ENCODE measurements around the gene SP110. TPM values are rescaled to one million over a fixed set of nuclear protein-coding genes. Genes with fewer than 3 reads are reported as not detected.

The SP110 gene
- total and polyA plus RNA-seq, 11 donors, result 7.1 to 44.7 (median 8.3) TPM

GRCh38 chr2:230160112-230160660, 59.6 kb downstream of the SP110 start:
- Histone ChIP-seq H3K27ac (no peak overlapping the region), H3K9me3 (no peaks in the 10 kb centered on the region), H3K4me1 (peaks cover 0 to 4% (median 0%) of the 10 kb centered on the region in 12 donors), H3K36me3 (peaks cover 0 to 15% (median 0%) of the 10 kb centered on the region in 9 donors), H3K27me3 (no peaks in the 10 kb centered on the region), H3K4me3 (no peak overlapping the region)
- DNase-seq, result peak in 3 of 5 donors; percentile 45 to 66 (median 52)
- WGBS, 4 donors, result 29 to 40% (median 33%) methylated on average over 11 of the region's 11 CpGs
- intact Hi-C loops (cut with DNase I), result loop anchor here in 9 of 10 donors (1.0 to 10.0 kb wide), 10 partner anchors 91 to 452 kb away; partner anchors contain the start of gene SLC16A14 (in 3 of the 9)
- TF ChIP-seq CTCF (IDR thresholded peaks at IDR 0.05), result peak; percentile 61 to 85 (median 81)
- no peak for TF ChIP-seq POLR2A (IDR thresholded peaks at IDR 0.05)
- ATAC-seq, result peak; percentile 25 to 76 (median 70)

GRCh38 chr2:230158468-230158867, 61.3 kb downstream of the SP110 start:
- WGBS, 4 donors, result 81 to 97% (median 91%) methylated on average over 5 of the region's 5 CpGs
- Histone ChIP-seq H3K9me3 (no peaks in the 10 kb centered on the region), H3K36me3 (no peaks in the 10 kb centered on the region), H3K27me3 (no peaks in the 10 kb centered on the region), H3K4me3 (no peak overlapping the region), H3K4me1 (peaks cover 0 to 4% (median 0%) of the 10 kb centered on the region in 12 donors), H3K27ac (no peak overlapping the region)
- DNase-seq, result no peak
- ATAC-seq, result no peak
- intact Hi-C loops (cut with DNase I), result loop anchor here in 3 of 10 donors (2.0 to 5.0 kb wide), 3 partner anchors 90 to 454 kb away; partner anchors contain the start of gene SLC16A14 (in 3 of the 3)
- TF ChIP-seq POLR2A (IDR thresholded peaks at IDR 0.05), result no peak
- no peak for TF ChIP-seq CTCF (IDR thresholded peaks at IDR 0.05)

GRCh38 chr2:230156782-230157699, 62.7 kb downstream of the SP110 start:
- WGBS, 4 donors, result 90 to 93% (median 90%) methylated on average over 17 to 25 of the region's 25 CpGs
- no peak for ATAC-seq
- intact Hi-C loops (cut with DNase I), result loop anchor here in 2 of 10 donors (2.0 to 5.0 kb wide), 3 partner anchors 90 to 455 kb away; partner anchors contain the start of gene SLC16A14 (in 2 of the 2)

More at GRCh38 chr2:230156782-230157699, 62.7 kb downstream of the SP110 start:
- no peak overlapping the region for H3K4me3 ChIP-seq
- H3K27ac ChIP-seq, result no peak overlapping the region
- no peak for DNase-seq
- H3K9me3 ChIP-seq, result peaks cover 0 to 4% (median 0%) of the 10 kb centered on the region in 12 donors
- TF ChIP-seq POLR2A (IDR thresholded peaks at IDR 0.05) (no peak), CTCF (IDR thresholded peaks at IDR 0.05) (no peak)
- no peaks in the 10 kb centered on the region for H3K27me3 ChIP-seq
- H3K36me3 ChIP-seq, result no peaks in the 10 kb centered on the region
- peaks cover 0 to 4% (median 0%) of the 10 kb centered on the region in 12 donors for H3K4me1 ChIP-seq

Measured in heart left ventricle (tissue), 16 donors.